Upper lobe of right lung (tissue), 1 donor: ENCODE results near the gene C8A. TPM values are rescaled to one million over a fixed set of nuclear protein-coding genes. Genes with fewer than 3 reads are reported as not detected.

Experiments
- ATAC-seq: fragments of 200-7000 bp; cut with Tn5 transposase; one replicate; pipeline ENCODE4 v1.9.1; 2020; ENCODE audit warnings: mild to moderate bottlenecking, moderate library complexity
- DNase-seq: peaks from one replicate; pipeline ENCODE4 v3.0.0-alpha.2; 2020
- H3K27ac ChIP-seq: fragments of 200-600 bp; one replicate; pipeline ENCODE4 v1.8.0; 2022
- H3K27me3 ChIP-seq: fragments of 200-600 bp; one replicate; pipeline ENCODE4 v1.8.0; 2022; ENCODE audit warnings: mild to moderate bottlenecking
- H3K36me3 ChIP-seq: fragments of 200-600 bp; one replicate; pipeline ENCODE4 v1.8.0; 2022
- H3K4me1 ChIP-seq: fragments of 200-600 bp; one replicate; pipeline ENCODE4 v1.8.0; 2022
- H3K4me3 ChIP-seq: fragments of 200-600 bp; one replicate; pipeline ENCODE4 v1.8.0; 2022; ENCODE audit warnings: mild to moderate bottlenecking
- H3K9me3 ChIP-seq: fragments of 200-600 bp; one replicate; pipeline ENCODE4 v1.8.0; 2022
- intact Hi-C: fragments of 100-400 bp; cut with DNase I; formaldehyde crosslinking; loops from one replicate; pipeline ENCODE4 v1.11.0; 2022
- total RNA-seq: library from RNA; stranded (reverse); fragmentation: NEBNext Ultra II Directional; extraction: Animal tissue kit (Norgen Biotek cat#: 25700); gene quantifications from one replicate; pipeline ENCODE4 v1.2.1, GENCODE V29; 2021
- TF ChIP-seq, protein P1 (sequence below): fragments of 200-600 bp; IDR thresholded peaks from one replicate; pipeline ENCODE4 v1.8.0; 2022; ENCODE audit warnings: antibody characterized with exemption
- donor health status: DM: no; HTN: yes; CAD: no; lungs with severe emphysema.

C8A gene
- total RNA-seq, 1 donor from 2014 or later = not detected

DNA sequence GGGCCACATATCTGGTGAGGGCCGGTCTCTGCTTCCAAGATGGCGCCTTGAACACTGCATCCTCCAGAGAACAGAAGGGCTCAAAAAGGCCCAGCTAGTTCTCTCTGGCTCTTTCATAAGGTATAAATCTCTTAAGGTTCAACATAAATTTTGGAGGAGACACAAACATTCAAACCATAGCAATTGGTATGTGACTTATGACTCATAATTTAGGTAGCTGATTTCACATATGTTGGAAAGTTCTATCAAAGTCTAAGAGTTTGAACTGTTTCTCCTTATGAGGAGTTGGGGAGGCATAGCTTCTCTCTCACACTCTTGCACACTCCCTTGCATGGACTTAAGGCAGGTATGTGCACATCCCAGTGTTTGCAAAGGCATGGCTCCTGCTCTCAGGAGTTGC is 30.3 kb upstream of the C8A start:
- Histone ChIP-seq H3K4me3 (no peak overlapping the region), H3K9me3 (no peaks in the 10 kb centered on the region), H3K27ac (no peak overlapping the region), H3K4me1 (no peaks in the 10 kb centered on the region), H3K36me3 (no peaks in the 10 kb centered on the region), H3K27me3 (peaks cover 8% of the 10 kb centered on the region)
- intact Hi-C loops = no loop called here
- DNase-seq (no peak), ATAC-seq (no peak)
- TF ChIP-seq, protein P1, sequence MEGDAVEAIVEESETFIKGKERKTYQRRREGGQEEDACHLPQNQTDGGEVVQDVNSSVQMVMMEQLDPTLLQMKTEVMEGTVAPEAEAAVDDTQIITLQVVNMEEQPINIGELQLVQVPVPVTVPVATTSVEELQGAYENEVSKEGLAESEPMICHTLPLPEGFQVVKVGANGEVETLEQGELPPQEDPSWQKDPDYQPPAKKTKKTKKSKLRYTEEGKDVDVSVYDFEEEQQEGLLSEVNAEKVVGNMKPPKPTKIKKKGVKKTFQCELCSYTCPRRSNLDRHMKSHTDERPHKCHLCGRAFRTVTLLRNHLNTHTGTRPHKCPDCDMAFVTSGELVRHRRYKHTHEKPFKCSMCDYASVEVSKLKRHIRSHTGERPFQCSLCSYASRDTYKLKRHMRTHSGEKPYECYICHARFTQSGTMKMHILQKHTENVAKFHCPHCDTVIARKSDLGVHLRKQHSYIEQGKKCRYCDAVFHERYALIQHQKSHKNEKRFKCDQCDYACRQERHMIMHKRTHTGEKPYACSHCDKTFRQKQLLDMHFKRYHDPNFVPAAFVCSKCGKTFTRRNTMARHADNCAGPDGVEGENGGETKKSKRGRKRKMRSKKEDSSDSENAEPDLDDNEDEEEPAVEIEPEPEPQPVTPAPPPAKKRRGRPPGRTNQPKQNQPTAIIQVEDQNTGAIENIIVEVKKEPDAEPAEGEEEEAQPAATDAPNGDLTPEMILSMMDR = no peak

DNA sequence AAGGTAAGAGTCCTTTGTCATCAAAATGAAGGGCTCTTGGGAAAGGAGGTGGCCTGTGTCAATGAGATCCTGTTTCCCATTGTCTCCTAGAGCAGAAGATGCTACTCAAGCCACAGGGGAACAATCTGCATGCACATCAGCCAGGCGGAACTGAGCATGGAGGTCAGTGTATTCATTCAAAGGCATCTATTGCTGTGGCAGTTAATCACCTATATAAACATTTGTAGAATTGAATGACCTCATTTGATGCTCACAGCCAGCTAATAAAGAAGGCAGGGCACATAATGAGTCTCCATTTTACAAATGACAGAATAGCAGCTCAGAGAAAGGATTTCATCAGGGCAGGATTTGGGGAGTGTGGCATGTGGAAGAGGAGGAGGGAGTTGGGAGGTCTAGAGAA is 29.7 kb upstream of the C8A start:
- intact Hi-C loops = no loop called here
- Histone ChIP-seq H3K27me3 (peaks cover 8% of the 10 kb centered on the region), H3K27ac (no peak overlapping the region), H3K36me3 (no peaks in the 10 kb centered on the region), H3K4me1 (no peaks in the 10 kb centered on the region), H3K4me3 (no peak overlapping the region), H3K9me3 (no peaks in the 10 kb centered on the region)
- DNase-seq = no peak
- no peak for ATAC-seq
- TF ChIP-seq, protein P1 = no peak

DNA sequence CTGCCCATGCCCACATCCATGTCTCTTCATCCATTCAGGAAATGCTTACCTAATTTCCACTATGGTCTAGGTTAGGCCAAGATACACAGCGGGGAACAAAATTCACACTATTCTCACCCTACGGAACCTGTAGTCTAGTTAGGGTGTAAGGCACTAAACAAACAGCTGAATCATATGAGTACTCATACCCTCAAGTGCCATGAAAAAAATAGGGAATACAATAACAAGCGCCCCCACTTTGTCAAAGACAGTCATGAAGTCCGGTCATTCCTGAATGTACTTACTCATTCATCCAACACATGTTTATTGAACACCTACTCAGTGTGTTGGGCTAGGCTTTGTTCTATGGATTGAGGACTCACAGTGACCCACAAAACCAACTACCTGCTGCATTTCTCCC is 29.2 kb upstream of the C8A start:
- no peak for DNase-seq
- peaks cover 8% of the 10 kb centered on the region for H3K27me3 ChIP-seq
- no peaks in the 10 kb centered on the region for H3K9me3 ChIP-seq
- H3K4me1 ChIP-seq = no peaks in the 10 kb centered on the region
- TF ChIP-seq, protein P1 = no peak
- ATAC-seq = no peak
- no peaks in the 10 kb centered on the region for H3K36me3 ChIP-seq
- intact Hi-C loops = no loop called here
- no peak overlapping the region for H3K27ac ChIP-seq
- H3K4me3 ChIP-seq = no peak overlapping the region

DNA sequence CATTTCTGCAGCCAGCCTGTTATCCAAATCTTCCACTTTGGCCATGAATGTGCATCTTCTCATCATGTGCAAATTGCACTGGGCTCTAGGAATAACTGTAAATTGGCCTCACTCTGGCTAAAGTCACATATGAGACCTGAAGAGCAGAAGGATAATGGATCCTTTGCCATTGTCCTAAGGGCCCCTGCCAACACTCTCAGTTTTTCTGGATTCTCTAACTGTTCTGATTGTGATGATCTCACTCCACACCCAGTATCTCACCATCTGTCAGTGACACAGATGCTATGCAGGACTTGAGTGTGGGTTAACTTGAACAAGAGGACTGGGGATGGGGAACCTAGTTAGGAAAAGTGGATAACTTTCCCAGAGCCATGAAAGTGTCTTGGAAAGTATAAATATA is 26.9 kb upstream of the C8A start:
- ATAC-seq = no peak
- intact Hi-C loops = no loop called here
- H3K27ac ChIP-seq = no peak overlapping the region
- H3K4me3 ChIP-seq = no peak overlapping the region
- H3K4me1 ChIP-seq = no peaks in the 10 kb centered on the region
- no peaks in the 10 kb centered on the region for H3K9me3 ChIP-seq
- TF ChIP-seq, protein P1 = no peak
- no peaks in the 10 kb centered on the region for H3K36me3 ChIP-seq
- DNase-seq = no peak
- H3K27me3 ChIP-seq = peaks cover 13% of the 10 kb centered on the region

DNA sequence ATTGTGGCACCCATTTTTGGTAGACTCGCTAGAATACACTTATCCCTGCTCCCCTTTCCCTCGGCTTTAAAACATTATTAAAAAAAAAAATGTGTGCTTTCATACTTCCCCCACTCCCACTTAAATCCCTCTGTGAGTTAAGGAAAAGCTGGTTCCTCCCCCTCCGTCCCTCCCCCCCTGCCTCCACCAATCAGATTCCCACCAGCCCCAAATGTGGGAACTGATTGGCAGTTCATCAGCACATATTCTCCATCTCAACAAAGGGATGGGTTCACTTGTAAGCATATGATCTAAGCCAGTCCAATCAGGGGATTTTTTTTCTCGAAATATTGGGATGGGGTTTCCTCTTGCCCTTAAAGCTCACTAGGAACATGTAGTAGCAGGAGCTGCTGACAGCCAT is 24.5 kb upstream of the C8A start:
- no peak for DNase-seq
- no peaks in the 10 kb centered on the region for H3K9me3 ChIP-seq
- no peaks in the 10 kb centered on the region for H3K36me3 ChIP-seq
- intact Hi-C loops = no loop called here
- TF ChIP-seq, protein P1 = no peak
- ATAC-seq = no peak
- no peak overlapping the region for H3K4me3 ChIP-seq
- H3K27ac ChIP-seq = no peak overlapping the region
- no peaks in the 10 kb centered on the region for H3K4me1 ChIP-seq
- H3K27me3 ChIP-seq = peaks cover 13% of the 10 kb centered on the region
